K562 (cell line): Measurements from ENCODE around the gene NTRK2. TPM values are rescaled to one million over a fixed set of nuclear protein-coding genes. Genes with fewer than 3 reads are reported as not detected.

Experiments
- ATAC-seq: fragments of 200-7000 bp; cut with Tn5 transposase; 3 replicates; pipeline ENCODE4 v1.9.1; 2020; ENCODE audit warnings: moderate library complexity
- BruUV-seq: library from RNA; stranded (reverse); fragments of 400-500 nt; replicated peaks from 2 replicates; lab custom pipeline; 2021; lab: Mats Ljungman, UMichigan
- CTCF ChIA-PET: fragments of 300-600 bp; formaldehyde crosslinking; extraction: SDS; loops from one replicate; lab custom pipeline; 2021; ENCODE audit warnings: low intra/inter-chr PET ratio; lab: Yijun Ruan, JAX
- POLR2A ChIA-PET: fragments of 300-600, 350-650 bp; sonication (Branson Sonifier 250); formaldehyde crosslinking; extraction: SDS; loops from one replicate; lab custom pipeline; 2021; ENCODE audit warnings: antibody characterized with exemption, inconsistent platforms; lab: Yijun Ruan, JAX
- DNase-seq, 4 experiments: peaks; one replicate each; pipeline versions ENCODE4 v3.0.0 to v3.0.0-alpha.2; 2011 to 2018; ENCODE audit warnings: low spot score in 3 of 4, mixed read lengths in 3 of 4; ENCODE audit errors: extremely low read depth in 1 of 4
- FAIRE-seq: peaks from 2 replicates; lab custom pipeline; 2011; peaks lifted over from hg19 to GRCh38; lab: Jason Lieb, UNC
- H2AFZ ChIP-seq: 2 replicates; pipeline ENCODE4 v1.6.0; 2011; ENCODE audit warnings: low read depth, low read length, control low read depth, inconsistent platforms
- H3K27ac ChIP-seq: fragments of 200-600 bp; 3 replicates; pipeline ENCODE4 v1.8.0; 2011; ENCODE audit warnings: low read depth, mild to moderate bottlenecking, control low read depth, inconsistent platforms, low read length, moderate library complexity, mixed read lengths; ENCODE audit errors: extremely low read depth
- H3K27me3 ChIP-seq, 2 experiments: fragments of 300-600 bp in 1 of 2; 2 replicates in 1 of 2; 3 replicates in 1 of 2; pipeline versions ENCODE4 v1.6.0 to v1.8.0; 2011; ENCODE audit warnings: inconsistent platforms in 2 of 2, low read length in 2 of 2, mild to moderate bottlenecking in 1 of 2, mixed read lengths in 1 of 2, moderate library complexity in 1 of 2; ENCODE audit not compliant: control insufficient read depth in 2 of 2, insufficient read depth in 2 of 2
- H3K36me3 ChIP-seq: fragments of 300-600 bp; 3 replicates; pipeline ENCODE4 v1.8.0; 2011; ENCODE audit warnings: mild to moderate bottlenecking, low read length, inconsistent platforms; ENCODE audit not compliant: control insufficient read depth, insufficient read depth
- H3K4me1 ChIP-seq, 2 experiments: fragments of 200-600 bp in 1 of 2; replicated peaks in 1 of 2; 2 replicates in 1 of 2; 3 replicates in 1 of 2; pipeline versions ENCODE4 v1.5.1 to v1.8.0; 2011; ENCODE audit warnings: inconsistent platforms in 2 of 2, low read length in 2 of 2, mild to moderate bottlenecking in 1 of 2, mixed read lengths in 1 of 2, moderate library complexity in 1 of 2; ENCODE audit not compliant: control insufficient read depth in 2 of 2, insufficient read depth in 2 of 2
- H3K4me2 ChIP-seq: 2 replicates; pipeline ENCODE4 v1.6.1; 2011; ENCODE audit warnings: low read length, control low read depth, inconsistent platforms, mixed read lengths; ENCODE audit not compliant: insufficient read depth
- H3K4me3 ChIP-seq: fragments of 200-600 bp; sonication (generic), shearing (Covaris generic); 2 replicates; pipeline ENCODE4 v1.5.1; 2016; ENCODE audit warnings: control low read depth, inconsistent platforms
- H3K79me2 ChIP-seq: fragments of 200-600 bp; 3 replicates; pipeline ENCODE4 v1.8.0; 2011; ENCODE audit warnings: low read length, inconsistent platforms; ENCODE audit not compliant: control insufficient read depth, insufficient read depth
- H3K9ac ChIP-seq, 2 experiments: 2 replicates each; pipeline versions ENCODE4 v1.6.0 to v1.6.1; 2011; ENCODE audit warnings: low read depth in 2 of 2, low read length in 2 of 2, control low read depth in 1 of 2, inconsistent platforms in 1 of 2, mild to moderate bottlenecking in 1 of 2, mixed read lengths in 1 of 2; ENCODE audit not compliant: insufficient read depth in 1 of 2
- H3K9me1 ChIP-seq: one replicate; pipeline ENCODE4 v1.6.0; 2011; ENCODE audit warnings: inconsistent platforms, mild to moderate bottlenecking, low read length, moderate library complexity; ENCODE audit not compliant: control insufficient read depth, insufficient read depth
- H3K9me3 ChIP-seq: replicated peaks from 2 replicates; pipeline ENCODE4 v1.5.1; 2011; ENCODE audit warnings: low read depth, low read length, inconsistent platforms; ENCODE audit not compliant: control insufficient read depth, insufficient read depth
- H4K20me1 ChIP-seq: replicated peaks from 2 replicates; pipeline ENCODE4 v1.6.1; 2011; ENCODE audit warnings: low read length, inconsistent platforms, mixed read lengths; ENCODE audit not compliant: control insufficient read depth, insufficient read depth
- CHD4 ChIP-seq: fragments of 200-600 bp; sonication (generic); IDR thresholded peaks from 3 replicates; pipeline ENCODE4 v1.6.1; 2012; ENCODE audit warnings: low read depth, mild to moderate bottlenecking, mixed read lengths, low read length, inconsistent platforms; ENCODE audit not compliant: insufficient read depth, insufficient replicate concordance, poor library complexity, severe bottlenecking
- RFX1 ChIP-seq: fragments of 450-650 bp; IDR thresholded peaks from 2 replicates; pipeline ENCODE4 v1.6.1; 2016; ENCODE audit warnings: mild to moderate bottlenecking, moderate library complexity
- RNF2 ChIP-seq: sonication (generic); IDR thresholded peaks from 2 replicates; pipeline ENCODE4 v1.6.1; 2016
- SP2 ChIP-seq: IDR thresholded peaks from 2 replicates; pipeline ENCODE4 v1.6.1; 2011; ENCODE audit warnings: mild to moderate bottlenecking, low read depth, low read length, moderate library complexity; ENCODE audit not compliant: poor library complexity, severe bottlenecking; ENCODE audit errors: extremely low read depth
- ZNF124 ChIP-seq: sonication (generic); formaldehyde crosslinking; IDR thresholded peaks from 2 replicates; pipeline ENCODE4 v1.8.1; 2022; ENCODE audit warnings: missing genetic modification reagents
- ZNF408 ChIP-seq: fragments of 250-450 bp; sonication (Bioruptor Pico); IDR thresholded peaks from 2 replicates; pipeline ENCODE4 v1.4.0; 2020; ENCODE audit warnings: low read depth, mild to moderate bottlenecking, moderate library complexity
- ZNF77 ChIP-seq: fragments of 250-450 bp; sonication (Bioruptor Pico); IDR thresholded peaks from 2 replicates; pipeline ENCODE4 v1.5.0; 2020
- ZZZ3 ChIP-seq: fragments of 450-650 bp; IDR thresholded peaks from 2 replicates; pipeline ENCODE4 v1.6.1; 2016; ENCODE audit warnings: antibody characterized with exemption, mild to moderate bottlenecking, moderate library complexity
- WGBS: fragments of 100-300 bp; shearing (Covaris generic); methylation state at CpG from one replicate; pipeline ENCODE4 v1.1.6; 2016; ENCODE audit warnings: low coverage, mixed read lengths; ENCODE audit not compliant: insufficient coverage; ENCODE audit errors: missing lambda C conversion rate; 5-methylcytosine and 5-hydroxymethylcytosine counted together
- in situ Hi-C: fragments of 300-500 bp; cut with MboI; formaldehyde crosslinking; loops from 4 replicates; pipeline ENCODE4 v1.15.0; 2018; ENCODE audit warnings: inconsistent platforms, mixed read lengths
- intact Hi-C: fragments of 100-400 bp; cut with micrococcal nuclease; formaldehyde crosslinking; loops from 2 replicates; pipeline ENCODE4 v1.14.2; 2022
- polyA plus RNA-seq, 8 experiments: library from polyadenylated mRNA; depleted of rRNA in 4 of 8; stranded (reverse) in 5 of 8; unstranded in 3 of 8; fragments of >200 nt; fragmentation: Nextera tagmentation in 2 of 8; fragmentation: Illumina TruSeq in 1 of 8; extraction: Ambion mirVana in 2 of 8; extraction: Trizol in 1 of 8; gene quantifications; 2 replicates each; pipeline versions ENCODE4 v1.2.1 to v1.2.3, GENCODE V29; 2011 to 2014; ENCODE audit warnings: inconsistent platforms in 1 of 8, missing spikeins in 1 of 8
- total RNA-seq, 7 experiments: library from RNA; depleted of rRNA in 6 of 7; stranded (reverse); fragments of >200 nt in 6 of 7; fragmentation: Illumina TruSeq in 2 of 7; extraction: Trizol in 2 of 7; gene quantifications; 2 replicates each; pipeline versions ENCODE4 v1.2.1 to v1.2.3, GENCODE V29; 2011 to 2021; ENCODE audit warnings: low replicate concordance in 1 of 7
- TF ChIP-seq, protein P1 (sequence below): sonication (generic); formaldehyde crosslinking; IDR thresholded peaks from 2 replicates; pipeline ENCODE4 v1.9.0; 2022; ENCODE audit warnings: mild to moderate bottlenecking, missing genetic modification reagents
- TF ChIP-seq, protein P2 (sequence below): fragments of 250-450 bp; sonication (Bioruptor Pico); IDR thresholded peaks from 2 replicates; pipeline ENCODE4 v1.4.0; 2020
- TF ChIP-seq, protein P3 (sequence below): fragments of 250-450 bp; sonication (Bioruptor Pico); IDR thresholded peaks from 2 replicates; pipeline ENCODE4 v1.5.0; 2021; ENCODE audit warnings: mild to moderate bottlenecking, moderate library complexity
- TF ChIP-seq, protein P4 (sequence below): fragments of 250-450 bp; sonication (Bioruptor Pico); IDR thresholded peaks from 2 replicates; pipeline ENCODE4 v1.8.0; 2021; ENCODE audit warnings: borderline replicate concordance, mild to moderate bottlenecking, moderate library complexity; ENCODE audit not compliant: poor library complexity, severe bottlenecking
- TF ChIP-seq, protein P5 (sequence below): fragments of 200-400 bp; formaldehyde crosslinking; IDR thresholded peaks from 2 replicates; pipeline ENCODE4 v1.6.1; 2017; ENCODE audit warnings: mild to moderate bottlenecking, low read depth, low read length, moderate library complexity
- TF ChIP-seq, protein P6 (sequence below): sonication (generic); formaldehyde crosslinking; IDR thresholded peaks from 2 replicates; pipeline ENCODE4 v1.8.1; 2023; ENCODE audit warnings: mild to moderate bottlenecking, missing genetic modification reagents

Gene NTRK2
- total and polyA plus RNA-seq, 9 of the 15 experiments (the other 6 are each of a cell fraction or from before 2014, with no cell fraction given): not detected

DNA sequence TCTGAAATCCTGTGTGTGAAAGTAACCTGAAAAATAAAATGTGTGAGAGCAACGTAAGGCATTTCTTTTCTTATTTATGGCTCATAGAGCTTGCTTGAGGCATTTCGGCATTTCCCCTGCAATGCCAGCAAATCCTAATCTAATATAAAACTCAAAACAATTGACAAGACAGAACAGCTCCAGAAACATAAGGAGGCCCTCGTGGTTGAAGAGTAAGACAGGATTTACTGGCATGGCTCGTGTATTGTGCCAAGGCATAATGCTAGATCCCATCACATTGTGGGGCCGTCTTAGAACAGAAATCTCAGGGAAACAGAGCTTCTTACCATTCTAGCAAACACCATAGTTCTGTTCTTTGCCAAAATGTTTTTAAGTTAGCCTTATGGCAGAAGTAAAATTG, 166.2 kb downstream of the NTRK2 start:
- ATAC-seq: no peak
- Histone ChIP-seq H3K9me3 (no peaks in the 10 kb centered on the region), H3K36me3 (no peaks in the 10 kb centered on the region), H2AFZ (no peak overlapping the region), H3K79me2 (no peaks in the 10 kb centered on the region), H3K4me2 (no peak overlapping the region), H3K9ac (no peak overlapping the region), H3K27me3 (no peaks in the 10 kb centered on the region), H4K20me1 (no peaks in the 10 kb centered on the region), H3K4me3 (no peak overlapping the region), H3K9me1 (no peaks in the 10 kb centered on the region), H3K4me1 (no peaks in the 10 kb centered on the region), H3K27ac (no peak overlapping the region)
- WGBS: 4% methylated on average over 4 of the region's 5 CpGs
- POLR2A ChIA-PET: no interaction called here
- DNase-seq: no peak
- BruUV-seq: no TSS peak
- no peak for FAIRE-seq
- in situ Hi-C loops: no loop called here
- CTCF ChIA-PET: no interaction called here
- intact Hi-C loops: no loop called here
- TF ChIP-seq, protein P1, sequence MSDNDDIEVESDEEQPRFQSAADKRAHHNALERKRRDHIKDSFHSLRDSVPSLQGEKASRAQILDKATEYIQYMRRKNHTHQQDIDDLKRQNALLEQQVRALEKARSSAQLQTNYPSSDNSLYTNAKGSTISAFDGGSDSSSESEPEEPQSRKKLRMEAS (CRISPR knock-in tag): no peak
- TF ChIP-seq ZNF408 (CRISPR knock-in tag): no peak
- TF ChIP-seq, protein P2, sequence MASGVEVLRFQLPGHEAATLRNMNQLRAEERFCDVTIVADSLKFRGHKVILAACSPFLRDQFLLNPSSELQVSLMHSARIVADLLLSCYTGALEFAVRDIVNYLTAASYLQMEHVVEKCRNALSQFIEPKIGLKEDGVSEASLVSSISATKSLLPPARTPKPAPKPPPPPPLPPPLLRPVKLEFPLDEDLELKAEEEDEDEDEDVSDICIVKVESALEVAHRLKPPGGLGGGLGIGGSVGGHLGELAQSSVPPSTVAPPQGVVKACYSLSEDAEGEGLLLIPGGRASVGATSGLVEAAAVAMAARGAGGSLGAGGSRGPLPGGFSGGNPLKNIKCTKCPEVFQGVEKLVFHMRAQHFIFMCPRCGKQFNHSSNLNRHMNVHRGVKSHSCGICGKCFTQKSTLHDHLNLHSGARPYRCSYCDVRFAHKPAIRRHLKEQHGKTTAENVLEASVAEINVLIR (CRISPR knock-in tag): no peak
- TF ChIP-seq, protein P3, sequence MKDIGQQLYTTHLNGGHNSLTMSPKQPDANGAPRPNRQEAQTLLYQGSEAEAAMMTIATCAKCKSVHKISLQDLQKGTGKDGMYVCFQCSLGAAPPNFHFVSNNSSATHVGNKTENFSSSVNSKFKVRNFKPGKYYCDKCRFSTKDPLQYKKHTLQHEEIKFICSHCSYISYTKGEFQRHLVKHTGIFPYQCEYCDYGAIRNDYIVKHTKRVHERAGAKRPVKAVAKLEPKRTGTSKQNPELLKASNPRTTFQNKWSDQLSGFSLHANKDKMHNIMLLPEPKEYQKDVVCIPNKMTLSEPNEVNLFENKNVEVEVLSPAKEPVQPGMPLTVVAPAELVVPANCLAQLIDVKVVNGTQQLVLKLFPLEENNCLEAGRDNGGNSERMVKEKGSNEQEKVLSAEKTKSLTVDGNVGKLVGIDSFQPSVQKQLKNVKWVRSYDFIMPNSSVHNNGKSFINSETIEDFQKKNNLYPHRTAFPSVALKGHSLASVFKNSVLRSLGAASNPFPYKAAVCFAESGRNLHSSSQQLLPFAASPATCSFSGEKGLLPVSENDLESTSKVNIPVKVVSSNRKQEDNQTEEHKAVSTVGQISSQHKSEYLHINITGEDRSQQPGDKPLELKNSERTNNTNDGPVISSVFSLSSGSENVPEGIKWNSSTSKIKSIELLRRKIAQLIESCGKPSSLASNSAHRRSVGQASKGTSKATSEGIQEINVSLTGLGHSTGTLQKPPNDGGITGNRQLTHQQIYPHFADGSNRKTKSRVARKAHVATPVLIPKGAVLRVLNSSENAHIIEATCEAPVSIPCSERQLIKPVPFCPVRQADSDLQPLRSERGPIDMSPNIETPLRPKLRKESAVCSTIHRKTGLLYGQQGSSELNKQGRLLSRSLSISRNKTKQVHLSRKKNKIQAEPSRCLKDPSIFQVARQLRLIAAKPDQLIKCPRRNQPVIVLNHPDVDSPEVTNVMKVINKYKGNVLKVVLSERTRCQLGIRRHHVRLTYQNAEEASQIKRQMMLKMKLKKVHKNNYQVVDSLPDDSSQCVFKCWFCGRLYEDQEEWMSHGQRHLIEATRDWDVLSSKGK (CRISPR knock-in tag): no peak
- TF ChIP-seq ZNF77: no peak
- TF ChIP-seq ZNF124: no peak
- TF ChIP-seq CHD4: no peak
- TF ChIP-seq, protein P4, sequence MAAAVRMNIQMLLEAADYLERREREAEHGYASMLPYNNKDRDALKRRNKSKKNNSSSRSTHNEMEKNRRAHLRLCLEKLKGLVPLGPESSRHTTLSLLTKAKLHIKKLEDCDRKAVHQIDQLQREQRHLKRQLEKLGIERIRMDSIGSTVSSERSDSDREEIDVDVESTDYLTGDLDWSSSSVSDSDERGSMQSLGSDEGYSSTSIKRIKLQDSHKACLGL: no peak
- TF ChIP-seq, protein P5, sequence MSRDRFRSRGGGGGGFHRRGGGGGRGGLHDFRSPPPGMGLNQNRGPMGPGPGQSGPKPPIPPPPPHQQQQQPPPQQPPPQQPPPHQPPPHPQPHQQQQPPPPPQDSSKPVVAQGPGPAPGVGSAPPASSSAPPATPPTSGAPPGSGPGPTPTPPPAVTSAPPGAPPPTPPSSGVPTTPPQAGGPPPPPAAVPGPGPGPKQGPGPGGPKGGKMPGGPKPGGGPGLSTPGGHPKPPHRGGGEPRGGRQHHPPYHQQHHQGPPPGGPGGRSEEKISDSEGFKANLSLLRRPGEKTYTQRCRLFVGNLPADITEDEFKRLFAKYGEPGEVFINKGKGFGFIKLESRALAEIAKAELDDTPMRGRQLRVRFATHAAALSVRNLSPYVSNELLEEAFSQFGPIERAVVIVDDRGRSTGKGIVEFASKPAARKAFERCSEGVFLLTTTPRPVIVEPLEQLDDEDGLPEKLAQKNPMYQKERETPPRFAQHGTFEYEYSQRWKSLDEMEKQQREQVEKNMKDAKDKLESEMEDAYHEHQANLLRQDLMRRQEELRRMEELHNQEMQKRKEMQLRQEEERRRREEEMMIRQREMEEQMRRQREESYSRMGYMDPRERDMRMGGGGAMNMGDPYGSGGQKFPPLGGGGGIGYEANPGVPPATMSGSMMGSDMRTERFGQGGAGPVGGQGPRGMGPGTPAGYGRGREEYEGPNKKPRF: no peak
- no peak for TF ChIP-seq ZZZ3
- TF ChIP-seq SP2: no peak
- TF ChIP-seq RFX1: no peak
- TF ChIP-seq, protein P6, sequence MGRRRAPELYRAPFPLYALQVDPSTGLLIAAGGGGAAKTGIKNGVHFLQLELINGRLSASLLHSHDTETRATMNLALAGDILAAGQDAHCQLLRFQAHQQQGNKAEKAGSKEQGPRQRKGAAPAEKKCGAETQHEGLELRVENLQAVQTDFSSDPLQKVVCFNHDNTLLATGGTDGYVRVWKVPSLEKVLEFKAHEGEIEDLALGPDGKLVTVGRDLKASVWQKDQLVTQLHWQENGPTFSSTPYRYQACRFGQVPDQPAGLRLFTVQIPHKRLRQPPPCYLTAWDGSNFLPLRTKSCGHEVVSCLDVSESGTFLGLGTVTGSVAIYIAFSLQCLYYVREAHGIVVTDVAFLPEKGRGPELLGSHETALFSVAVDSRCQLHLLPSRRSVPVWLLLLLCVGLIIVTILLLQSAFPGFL (CRISPR knock-in tag): no peak
- TF ChIP-seq RNF2: no peak
